Measurements from ENCODE around the gene FAXDC2. TPM values are rescaled to one million over a fixed set of nuclear protein-coding genes. Genes with fewer than 3 reads are reported as not detected.

Gene FAXDC2
- total and polyA plus RNA-seq, 4 donors = 14.0 to 46.8 (median 28.2) TPM

DNA sequence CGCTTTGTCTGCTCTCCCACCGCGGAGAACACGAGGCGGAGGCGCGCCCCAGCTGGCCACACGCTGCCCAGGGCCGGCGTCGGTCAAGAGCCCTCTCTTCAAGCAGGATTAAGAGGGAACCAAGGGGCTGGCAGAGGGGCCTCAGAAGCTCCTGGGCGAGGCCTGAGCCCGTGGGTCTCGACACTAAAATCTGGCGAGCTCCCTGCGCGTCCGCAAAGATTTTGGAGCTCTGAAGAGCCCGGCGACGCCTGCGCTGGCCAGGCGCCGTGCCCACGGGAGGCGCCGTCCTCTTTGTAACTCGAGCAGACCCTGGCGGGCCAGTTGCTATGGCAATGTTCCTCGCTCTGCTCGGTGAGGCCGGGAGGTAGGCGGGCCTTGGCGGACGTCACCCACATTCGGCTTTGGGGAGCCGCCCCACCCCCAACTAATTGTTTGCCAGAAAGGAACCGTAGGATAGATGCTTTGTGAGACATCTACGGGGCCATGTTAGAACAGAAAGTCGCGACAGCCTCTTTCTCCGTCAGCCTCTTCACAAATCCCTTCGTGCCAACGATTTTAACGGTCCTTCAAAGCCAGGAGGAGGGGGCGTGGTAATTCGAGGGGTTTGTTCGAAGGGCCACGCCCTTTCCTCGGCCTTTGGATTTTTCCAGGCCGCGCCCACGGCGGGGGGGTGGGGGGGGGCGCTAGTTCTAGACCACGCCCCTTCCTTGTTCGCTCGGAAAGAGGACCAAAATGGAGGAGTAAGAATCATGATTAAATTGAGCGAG lies 7.3 kb upstream of the FAXDC2 start:
- no peaks in the 10 kb centered on the region for H3K9me3 ChIP-seq (ENCODE audit: control insufficient read depth, low read length)
- peak; percentile 97 for DNase-seq
- H3K27ac ChIP-seq (ENCODE audit: low read depth in 1 of 2, low read length in 2 of 2) = peak overlapping the region; percentile 8 to 94
- 0% methylated on average over 59 of the region's 59 CpGs for WGBS, 2 donors
- H3K4me3 ChIP-seq (ENCODE audit: low read length in 2 of 2) = peak overlapping the region; percentile 46 to 69
- ATAC-seq (ENCODE audit: low FRiP score) = peak; percentile 95
- no peaks in the 10 kb centered on the region for H3K36me3 ChIP-seq (ENCODE audit: control insufficient read depth in 1 of 2, insufficient read depth in 2 of 2, low read length in 1 of 2)
- intact Hi-C loops (cut with DNase I) = loop anchor here (1.0 to 5.0 kb wide), 3 partner anchors 95 to 175 kb away; partner anchors contain the start of gene LARP1 (in 1 of the 2)
- H3K4me1 ChIP-seq (ENCODE audit: control insufficient read depth in 1 of 2, insufficient read depth in 2 of 2, low read length in 2 of 2) = peaks cover 2 to 4% of the 10 kb centered on the region in 2 donors
- no peaks in the 10 kb centered on the region for H3K27me3 ChIP-seq (ENCODE audit: control insufficient read depth in 1 of 2, insufficient read depth in 2 of 2, low read length in 1 of 2)

DNA sequence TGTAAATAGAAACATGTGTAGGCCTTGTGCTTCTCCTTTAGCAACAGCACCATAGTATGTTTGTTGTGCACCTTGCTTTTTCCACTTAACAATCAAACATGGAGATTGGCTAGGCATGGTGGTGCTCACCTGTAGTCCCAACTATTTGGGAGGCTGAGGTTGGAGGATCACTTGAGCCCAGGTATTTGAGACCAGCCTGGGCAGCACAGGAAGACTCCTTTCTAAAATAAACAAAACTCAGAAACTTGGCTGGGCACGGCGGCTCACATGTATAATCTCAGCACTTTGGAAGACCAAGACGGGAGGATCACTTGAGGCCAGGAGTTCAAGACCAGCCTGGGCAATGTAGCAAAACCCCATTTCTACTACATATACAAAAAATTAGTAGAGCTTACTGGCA lies 948 bp upstream of the FAXDC2 start:
- DNase-seq (no peak), ATAC-seq (ENCODE audit: low FRiP score) (no peak)
- 64 to 78% methylated on average over 3 of the region's 3 CpGs for WGBS, 2 donors
- Histone ChIP-seq H3K4me1 (ENCODE audit: control insufficient read depth in 1 of 2, insufficient read depth in 2 of 2, low read length in 2 of 2) (peaks cover 0 to 4% of the 10 kb centered on the region in 2 donors), H3K36me3 (ENCODE audit: control insufficient read depth in 1 of 2, insufficient read depth in 2 of 2, low read length in 1 of 2) (no peaks in the 10 kb centered on the region), H3K9me3 (ENCODE audit: control insufficient read depth, low read length) (no peaks in the 10 kb centered on the region), H3K4me3 (ENCODE audit: low read length in 2 of 2) (no peak overlapping the region), H3K27ac (ENCODE audit: low read depth in 1 of 2, low read length in 2 of 2) (peak overlapping the region in 1 of 2 donors; percentile 45), H3K27me3 (ENCODE audit: control insufficient read depth in 1 of 2, insufficient read depth in 2 of 2, low read length in 1 of 2) (no peaks in the 10 kb centered on the region)
- intact Hi-C loops (cut with DNase I) = no loop called here

DNA sequence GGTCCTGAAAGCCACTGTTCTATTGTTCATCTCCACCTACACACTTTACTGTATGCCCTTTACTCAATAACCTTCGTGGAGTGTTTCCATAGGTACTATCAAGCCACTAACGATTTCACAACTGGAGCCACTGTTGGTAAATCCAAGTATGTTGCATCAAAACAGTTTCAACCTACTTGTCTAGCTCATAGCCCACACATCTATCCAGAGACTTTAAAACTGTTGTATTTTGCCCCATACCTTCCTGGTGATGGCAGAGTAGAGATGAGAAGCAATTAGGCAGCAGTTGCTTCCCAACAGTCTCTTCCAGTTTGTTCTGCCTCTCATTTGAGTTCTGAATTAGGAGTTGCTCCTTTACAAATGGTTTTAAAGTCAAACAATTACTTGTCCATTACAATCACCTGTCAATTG lies 607 bp downstream of the FAXDC2 start:
- DNase-seq = no peak
- H3K36me3 ChIP-seq (ENCODE audit: control insufficient read depth in 1 of 2, insufficient read depth in 2 of 2, low read length in 1 of 2) = no peaks in the 10 kb centered on the region
- H3K27me3 ChIP-seq (ENCODE audit: control insufficient read depth in 1 of 2, insufficient read depth in 2 of 2, low read length in 1 of 2) = no peaks in the 10 kb centered on the region
- no peaks in the 10 kb centered on the region for H3K9me3 ChIP-seq (ENCODE audit: control insufficient read depth, low read length)
- peaks cover 0 to 4% of the 10 kb centered on the region in 2 donors for H3K4me1 ChIP-seq (ENCODE audit: control insufficient read depth in 1 of 2, insufficient read depth in 2 of 2, low read length in 2 of 2)
- ATAC-seq (ENCODE audit: low FRiP score) = no peak
- WGBS, 2 donors = 5 to 7% methylated on average over 2 of the region's 2 CpGs
- peak overlapping the region; percentile 17 to 79 for H3K27ac ChIP-seq (ENCODE audit: low read depth in 1 of 2, low read length in 2 of 2)
- intact Hi-C loops (cut with DNase I) = no loop called here
- H3K4me3 ChIP-seq (ENCODE audit: low read length in 2 of 2) = peak overlapping the region; percentile 76 to 85

DNA sequence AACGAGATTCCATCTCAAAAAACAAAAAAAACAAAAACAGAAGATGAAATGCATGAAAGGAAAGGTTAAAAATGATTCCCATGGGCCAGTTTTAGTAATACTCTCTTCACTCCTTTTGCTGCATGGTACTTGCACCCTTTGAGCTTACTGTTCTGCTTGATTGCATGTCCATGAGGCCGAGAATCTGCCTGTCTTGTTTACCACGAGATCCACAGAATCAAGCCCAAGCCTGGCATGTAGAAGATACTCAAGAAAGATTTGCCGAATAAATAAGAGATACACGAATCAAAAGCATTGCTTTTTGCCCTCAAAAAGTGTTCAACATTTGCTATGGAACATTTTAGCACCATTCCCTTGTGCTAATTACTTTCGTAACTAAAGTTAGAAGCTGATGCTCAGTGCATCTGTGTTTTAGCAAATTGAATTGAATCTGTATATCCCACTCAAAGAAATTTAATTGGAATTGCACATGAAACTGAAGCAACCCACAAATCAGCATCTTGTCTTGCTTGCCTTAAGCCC lies 1.1 kb downstream of the FAXDC2 start:
- WGBS, 2 donors = 37 to 45% methylated on average over 6 of the region's 6 CpGs
- no peak for ATAC-seq (ENCODE audit: low FRiP score)
- Histone ChIP-seq H3K27me3 (ENCODE audit: control insufficient read depth in 1 of 2, insufficient read depth in 2 of 2, low read length in 1 of 2) (no peaks in the 10 kb centered on the region), H3K4me1 (ENCODE audit: control insufficient read depth in 1 of 2, insufficient read depth in 2 of 2, low read length in 2 of 2) (peaks cover 0 to 4% of the 10 kb centered on the region in 2 donors), H3K36me3 (ENCODE audit: control insufficient read depth in 1 of 2, insufficient read depth in 2 of 2, low read length in 1 of 2) (no peaks in the 10 kb centered on the region), H3K9me3 (ENCODE audit: control insufficient read depth, low read length) (no peaks in the 10 kb centered on the region), H3K27ac (ENCODE audit: low read depth in 1 of 2, low read length in 2 of 2) (no peak overlapping the region), H3K4me3 (ENCODE audit: low read length in 2 of 2) (peak overlapping the region; percentile 76 to 85)
- DNase-seq = no peak
- intact Hi-C loops (cut with DNase I) = no loop called here

DNA sequence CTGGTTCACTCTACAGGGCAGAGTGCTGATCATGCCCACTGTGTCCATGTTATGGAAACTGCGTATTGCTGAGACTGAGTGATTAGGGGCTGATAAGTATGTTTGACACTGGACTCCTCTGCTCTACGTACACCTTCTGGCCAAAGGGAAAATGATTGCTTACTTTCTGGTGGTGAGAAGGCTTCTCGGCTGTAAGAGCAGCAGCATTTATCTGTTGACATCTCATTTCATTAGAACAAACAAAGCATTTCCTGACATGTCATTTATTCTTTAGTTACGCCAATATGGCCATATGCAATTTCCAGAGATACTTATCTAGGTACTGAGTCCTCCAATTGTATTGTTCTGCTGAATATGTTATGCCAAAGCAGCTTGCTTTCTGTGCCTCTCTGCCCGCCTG lies 5.6 kb downstream of the FAXDC2 start:
- DNase-seq (no peak), ATAC-seq (ENCODE audit: low FRiP score) (no peak)
- H3K36me3 ChIP-seq (ENCODE audit: control insufficient read depth in 1 of 2, insufficient read depth in 2 of 2, low read length in 1 of 2) = no peaks in the 10 kb centered on the region
- H3K27me3 ChIP-seq (ENCODE audit: control insufficient read depth in 1 of 2, insufficient read depth in 2 of 2, low read length in 1 of 2) = no peaks in the 10 kb centered on the region
- H3K4me3 ChIP-seq (ENCODE audit: low read length in 2 of 2) = no peak overlapping the region
- intact Hi-C loops (cut with DNase I) = no loop called here
- no peaks in the 10 kb centered on the region for H3K9me3 ChIP-seq (ENCODE audit: control insufficient read depth, low read length)
- 79 to 81% methylated on average over 5 of the region's 5 CpGs for WGBS, 2 donors
- no peak overlapping the region for H3K27ac ChIP-seq (ENCODE audit: low read depth in 1 of 2, low read length in 2 of 2)
- peaks cover 0 to 2% of the 10 kb centered on the region in 2 donors for H3K4me1 ChIP-seq (ENCODE audit: control insufficient read depth in 1 of 2, insufficient read depth in 2 of 2, low read length in 2 of 2)

DNA sequence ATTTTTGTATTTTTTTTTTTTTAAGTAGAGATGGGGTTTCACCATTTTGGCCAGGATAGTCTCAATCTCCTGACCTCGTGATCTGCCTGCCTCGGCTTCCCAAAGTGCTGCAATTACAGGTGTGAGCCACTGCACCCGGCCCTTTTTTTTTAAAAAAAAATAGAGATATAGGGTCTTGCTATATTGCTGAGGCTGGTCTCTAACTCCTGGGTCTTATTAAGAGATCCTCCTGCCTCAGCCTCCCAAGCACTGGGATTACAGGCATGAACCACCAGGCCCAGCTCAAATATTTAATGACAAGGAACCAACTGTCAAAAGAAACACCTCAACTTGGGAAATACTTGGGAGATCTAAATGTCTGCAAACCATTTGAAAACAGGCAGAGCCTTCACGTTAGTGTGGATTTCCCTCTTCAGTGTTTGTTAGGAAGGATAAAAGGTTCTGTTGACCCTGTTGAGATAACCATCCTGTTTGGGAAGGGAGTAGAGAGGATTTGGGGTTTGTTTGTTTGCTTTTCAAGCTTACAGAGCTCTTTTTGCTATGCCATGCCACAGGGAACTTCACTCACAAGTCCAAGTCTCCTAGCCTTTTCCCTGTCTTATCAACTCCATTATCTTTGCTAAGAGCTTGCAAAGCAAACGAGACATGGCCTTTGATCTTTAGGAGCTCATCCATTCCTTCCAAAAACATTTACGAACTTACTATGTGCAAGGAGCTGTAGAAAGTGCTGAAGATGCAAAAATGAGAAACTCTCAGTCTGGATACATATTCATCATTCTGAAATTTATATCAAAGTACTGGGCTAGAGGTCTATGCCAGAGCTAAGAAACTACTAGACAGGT lies 7.5 kb downstream of the FAXDC2 start:
- Histone ChIP-seq H3K27me3 (ENCODE audit: control insufficient read depth in 1 of 2, insufficient read depth in 2 of 2, low read length in 1 of 2) (no peaks in the 10 kb centered on the region), H3K4me1 (ENCODE audit: control insufficient read depth in 1 of 2, insufficient read depth in 2 of 2, low read length in 2 of 2) (peaks cover 0 to 2% of the 10 kb centered on the region in 2 donors), H3K4me3 (ENCODE audit: low read length in 2 of 2) (no peak overlapping the region), H3K9me3 (ENCODE audit: control insufficient read depth, low read length) (no peaks in the 10 kb centered on the region), H3K27ac (ENCODE audit: low read depth in 1 of 2, low read length in 2 of 2) (peak overlapping the region in 1 of 2 donors; percentile 32), H3K36me3 (ENCODE audit: control insufficient read depth in 1 of 2, insufficient read depth in 2 of 2, low read length in 1 of 2) (peaks cover 0 to under 1% of the 10 kb centered on the region in 2 donors)
- intact Hi-C loops (cut with DNase I) = no loop called here
- DNase-seq = no peak
- WGBS, 2 donors = 77 to 80% methylated on average over 6 of the region's 6 CpGs
- no peak for ATAC-seq (ENCODE audit: low FRiP score)

DNA sequence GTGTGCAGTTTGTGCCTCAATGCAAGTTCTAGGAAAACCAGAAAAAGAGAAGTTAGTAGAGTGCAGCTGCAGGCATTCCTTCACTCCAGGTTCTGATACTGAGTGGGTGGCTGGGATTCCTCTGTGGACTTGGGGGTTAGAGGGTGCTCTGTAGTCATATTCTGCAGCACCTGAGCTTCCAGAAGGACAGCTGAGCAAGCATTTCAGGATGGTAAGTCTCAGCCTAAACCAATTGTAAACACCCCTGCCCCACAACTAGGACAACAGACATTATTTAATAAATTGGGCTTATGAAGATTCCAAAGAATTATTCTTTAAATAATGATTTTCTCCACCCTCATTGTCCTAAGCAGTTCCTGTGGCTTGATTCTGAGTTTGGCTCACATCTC lies 9.1 kb downstream of the FAXDC2 start:
- DNase-seq = no peak
- H3K4me3 ChIP-seq (ENCODE audit: low read length in 2 of 2) = no peak overlapping the region
- H3K27me3 ChIP-seq (ENCODE audit: control insufficient read depth in 1 of 2, insufficient read depth in 2 of 2, low read length in 1 of 2) = no peaks in the 10 kb centered on the region
- H3K27ac ChIP-seq (ENCODE audit: low read depth in 1 of 2, low read length in 2 of 2) = peak overlapping the region in 1 of 2 donors; percentile 56
- H3K36me3 ChIP-seq (ENCODE audit: control insufficient read depth in 1 of 2, insufficient read depth in 2 of 2, low read length in 1 of 2) = peaks cover 1 to 5% of the 10 kb centered on the region in 2 donors
- ATAC-seq (ENCODE audit: low FRiP score) = no peak
- peaks cover 0 to 2% of the 10 kb centered on the region in 2 donors for H3K4me1 ChIP-seq (ENCODE audit: control insufficient read depth in 1 of 2, insufficient read depth in 2 of 2, low read length in 2 of 2)
- intact Hi-C loops (cut with DNase I) = no loop called here
- H3K9me3 ChIP-seq (ENCODE audit: control insufficient read depth, low read length) = no peaks in the 10 kb centered on the region

DNA sequence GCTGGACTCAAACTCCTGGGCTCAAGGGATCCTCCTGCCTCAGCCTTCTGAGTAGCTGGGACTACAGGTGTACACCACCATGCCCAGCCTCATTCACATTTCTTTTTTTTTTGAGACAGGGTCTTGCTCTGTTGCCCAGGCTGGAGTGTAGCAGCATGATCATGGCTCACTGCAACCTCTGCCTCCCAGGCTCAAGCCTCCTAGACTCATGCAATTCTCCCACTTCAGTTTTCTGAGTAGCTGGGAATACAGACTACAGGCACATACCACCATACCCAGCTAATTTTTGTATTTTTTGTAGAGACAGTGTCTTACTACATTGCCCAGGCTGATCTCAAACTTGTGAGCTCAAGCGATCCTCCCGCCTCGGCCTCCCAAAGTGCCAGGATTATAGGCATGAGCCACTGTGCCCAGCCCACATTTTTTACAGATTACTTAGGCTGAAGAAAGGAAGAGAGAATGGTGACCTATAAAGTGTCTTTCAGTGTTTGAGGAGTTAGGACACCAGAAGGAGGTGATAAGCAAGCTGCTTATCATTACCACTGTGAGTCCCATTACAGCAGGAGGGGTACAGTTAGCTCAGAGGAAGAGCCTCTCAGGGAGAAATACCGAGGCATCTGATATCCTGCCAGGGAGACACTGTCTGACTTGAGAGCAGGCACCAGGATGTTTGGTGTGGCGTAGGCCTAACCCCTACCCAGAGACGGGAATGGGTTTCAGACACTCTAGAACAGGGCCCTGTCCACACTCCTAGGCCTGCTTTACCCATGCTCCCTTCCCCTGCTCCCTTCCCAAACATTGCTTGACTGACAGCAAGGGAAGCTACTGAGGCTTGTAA lies 9.7 kb downstream of the FAXDC2 start:
- 81 to 87% methylated on average over 6 of the region's 6 CpGs for WGBS, 2 donors
- intact Hi-C loops (cut with DNase I) = no loop called here
- peaks cover 1 to 5% of the 10 kb centered on the region in 2 donors for H3K36me3 ChIP-seq (ENCODE audit: control insufficient read depth in 1 of 2, insufficient read depth in 2 of 2, low read length in 1 of 2)
- no peaks in the 10 kb centered on the region for H3K27me3 ChIP-seq (ENCODE audit: control insufficient read depth in 1 of 2, insufficient read depth in 2 of 2, low read length in 1 of 2)
- peak overlapping the region in 1 of 2 donors; percentile 56 for H3K27ac ChIP-seq (ENCODE audit: low read depth in 1 of 2, low read length in 2 of 2)
- DNase-seq (no peak), ATAC-seq (ENCODE audit: low FRiP score) (no peak)
- peaks cover 0 to 2% of the 10 kb centered on the region in 2 donors for H3K4me1 ChIP-seq (ENCODE audit: control insufficient read depth in 1 of 2, insufficient read depth in 2 of 2, low read length in 2 of 2)
- no peak overlapping the region for H3K4me3 ChIP-seq (ENCODE audit: low read length in 2 of 2)
- no peaks in the 10 kb centered on the region for H3K9me3 ChIP-seq (ENCODE audit: control insufficient read depth, low read length)

All from aorta (tissue), 5 donors.